HTERT RPE-1 (cell line): Measurements from ENCODE around the gene YOD1.

ENCODE experiments used
- in situ Hi-C: fragments of 300-500 bp; cut with MboI; formaldehyde crosslinking; loops from 4 replicates; pipeline ENCODE4 v1.14.3; 2020; ENCODE audit warnings: low sequenced_read_pairs

YOD1 gene

GRCh38 chr1:207051191-207051943 lies at the start of gene YOD1:
TSS of gene YOD1 (minus strand) at chr1:207051208. CDS start at chr1:207051030, 178 bp downstream.
- in situ Hi-C loops = no loop called here

DNA sequence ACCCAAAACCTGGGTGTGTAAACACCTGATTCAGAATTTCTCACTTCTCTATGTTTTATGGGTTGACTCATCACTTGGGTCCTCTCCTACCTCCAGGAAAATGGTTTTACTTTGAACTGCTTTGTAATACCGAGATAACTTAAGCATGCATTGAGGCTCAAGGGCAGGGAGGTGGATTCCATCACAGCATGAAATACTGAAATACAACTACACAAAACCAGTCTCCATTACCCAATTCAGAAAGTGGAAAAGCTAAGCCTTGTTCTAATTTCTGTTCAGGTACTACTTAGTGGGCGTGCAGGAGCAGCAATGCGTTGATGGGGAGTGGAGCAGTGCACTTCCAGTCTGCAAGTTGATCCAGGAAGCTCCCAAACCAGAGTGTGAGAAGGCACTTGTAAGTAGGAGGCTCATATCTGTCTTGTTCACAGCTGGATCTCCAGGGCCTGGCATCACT lies 46.9 kb upstream of the YOD1 start:
- in situ Hi-C loops = no loop called here

GRCh38 chr1:207093944-207094343 lies 42.9 kb upstream of the YOD1 start:
- in situ Hi-C loops = no loop called here

DNA sequence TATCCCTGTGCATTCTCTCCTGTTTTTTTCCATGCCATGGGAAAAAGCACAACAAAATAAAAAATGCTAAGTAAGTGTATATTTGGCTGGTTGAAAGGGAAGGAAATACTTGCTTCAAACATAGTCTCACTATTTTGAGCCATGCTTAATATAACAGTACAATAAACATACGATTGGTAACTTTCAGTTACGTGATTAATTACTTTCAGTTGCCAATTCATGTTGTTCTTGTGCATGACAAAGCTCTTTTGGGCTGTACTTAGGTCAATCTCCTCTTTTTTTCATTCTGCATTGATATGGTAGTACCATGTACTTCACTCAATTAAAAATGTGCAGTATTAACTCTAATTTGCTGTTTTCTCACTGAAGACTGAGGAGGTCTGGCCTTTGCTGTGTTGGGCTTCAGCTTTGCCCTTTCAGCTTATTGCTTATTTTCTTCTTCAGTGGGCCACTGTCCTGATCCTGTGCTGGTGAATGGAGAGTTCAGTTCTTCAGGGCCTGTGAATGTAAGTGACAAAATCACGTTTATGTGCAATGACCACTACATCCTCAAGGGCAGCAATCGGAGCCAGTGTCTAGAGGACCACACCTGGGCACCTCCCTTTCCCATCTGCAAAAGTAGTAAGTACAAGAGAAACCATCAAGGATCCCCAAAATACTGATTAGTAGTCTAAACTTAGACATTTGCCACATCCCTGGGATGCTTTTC lies 40.3 kb upstream of the YOD1 start:
- in situ Hi-C loops = no loop called here

GRCh38 chr1:207089627-207090355 lies 38.8 kb upstream of the YOD1 start:
- in situ Hi-C loops = no loop called here

DNA sequence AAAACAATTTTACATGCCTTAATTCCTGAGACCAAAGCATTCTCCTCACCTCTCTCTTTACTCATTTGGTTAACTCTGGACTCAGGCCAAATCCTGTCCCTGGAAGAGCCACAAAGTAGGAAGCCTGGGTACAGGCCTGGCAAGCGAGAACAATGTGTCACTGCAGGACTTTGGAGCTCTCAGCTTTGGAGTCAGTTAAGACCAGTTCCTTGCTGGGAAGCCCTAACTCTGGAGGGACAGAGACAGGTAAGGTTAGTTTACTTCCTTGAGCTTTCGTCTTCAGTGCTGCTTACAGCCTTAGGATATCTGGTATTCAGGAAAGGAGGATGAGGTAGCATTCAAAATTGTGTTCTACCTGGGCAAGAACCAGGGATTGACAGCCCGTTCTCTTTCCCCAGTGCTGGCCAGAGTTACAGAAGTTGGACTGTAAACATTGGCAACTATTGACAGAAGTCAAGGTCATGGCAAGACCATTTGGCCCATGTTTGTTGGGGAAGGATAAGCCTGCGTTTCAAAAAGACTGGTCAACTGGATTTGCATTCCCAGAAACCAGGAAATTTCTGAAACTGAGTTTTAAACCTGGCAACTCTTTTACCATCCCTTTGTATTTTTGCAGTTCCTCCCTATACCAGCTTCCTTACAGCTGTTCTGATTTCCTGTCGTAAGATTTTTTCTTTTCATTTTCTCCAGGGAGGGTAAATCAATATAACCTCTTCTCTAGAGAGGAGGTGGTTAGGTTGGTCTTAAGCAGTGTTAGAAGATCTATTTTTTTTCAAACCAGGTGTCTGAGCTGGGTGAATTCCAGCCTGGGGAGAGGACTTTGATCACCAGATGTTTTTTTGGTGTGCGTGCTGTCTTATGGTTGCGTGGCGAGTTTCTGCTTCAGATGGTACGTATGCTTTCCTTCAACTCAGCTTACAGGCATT lies 38.0 kb upstream of the YOD1 start, which contains the start of gene C4BPB:
Gene C4BPB, plus strand, starts transcription at position 160 of the 926 bp plus-strand sequence. Its CDS starts 672 bp downstream, at position 832.
- in situ Hi-C loops = no loop called here

DNA sequence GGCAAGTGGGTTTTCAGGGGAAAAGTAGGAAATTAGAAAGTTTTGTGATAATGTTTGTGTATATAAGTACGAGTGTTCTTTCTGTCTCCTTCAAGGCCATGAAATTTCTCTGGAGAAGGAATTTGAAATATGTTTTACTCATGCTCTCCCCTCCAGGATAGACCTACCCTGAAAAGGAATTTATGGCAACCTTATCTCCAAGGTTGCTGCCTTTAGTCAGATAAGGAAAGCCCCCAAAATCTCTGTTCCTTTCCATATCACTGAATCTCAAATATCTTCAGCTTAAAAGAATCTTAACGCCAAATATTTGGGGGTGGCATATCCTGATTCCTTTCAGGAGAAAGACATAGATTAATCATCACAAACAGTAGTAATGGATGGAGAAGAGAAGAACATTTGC lies 37.2 kb upstream of the YOD1 start:
- in situ Hi-C loops = no loop called here

DNA sequence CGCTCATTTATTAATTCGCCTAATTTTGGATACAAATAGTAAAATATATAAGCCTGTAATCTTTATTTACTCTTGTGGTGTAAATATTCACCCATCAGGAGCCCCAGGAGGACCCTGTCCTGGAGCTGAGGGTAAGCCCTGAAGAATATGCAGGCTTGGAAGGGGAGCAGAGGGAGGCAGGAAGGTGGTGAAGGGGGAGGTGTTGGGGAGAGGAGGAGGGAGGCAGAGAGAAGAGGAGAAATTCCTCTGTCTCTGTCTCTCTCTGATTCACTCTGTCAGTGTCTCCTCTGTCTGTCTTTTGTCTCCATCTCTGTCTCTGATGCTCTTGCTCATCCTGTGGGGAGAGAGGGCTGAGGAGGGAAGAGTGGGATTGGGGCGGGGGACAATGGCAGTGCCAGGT lies 34.9 kb upstream of the YOD1 start:
- in situ Hi-C loops = no loop called here

DNA sequence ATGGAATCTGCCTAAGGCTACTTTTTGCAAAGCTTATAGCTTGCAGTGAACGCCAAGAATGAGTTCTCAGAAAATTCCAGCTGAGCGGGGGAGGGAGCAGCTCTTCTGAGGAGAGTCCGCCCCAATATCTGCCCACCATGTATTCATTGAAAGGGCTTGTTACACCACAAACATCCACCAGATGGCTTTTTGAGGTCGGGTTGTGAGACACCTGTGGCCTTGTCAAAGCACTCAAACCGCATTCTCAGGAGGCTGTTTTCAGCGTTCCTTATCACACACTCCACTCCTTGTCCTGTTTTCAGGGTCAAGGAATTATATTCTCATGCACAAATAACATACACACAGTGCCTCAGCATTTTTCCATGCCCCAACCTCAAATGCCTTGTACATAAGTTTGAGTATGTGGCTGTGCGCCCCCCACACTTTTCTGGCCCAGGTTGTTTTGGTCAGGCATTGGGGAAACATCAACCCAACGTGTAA lies 33.7 kb upstream of the YOD1 start:
- in situ Hi-C loops = no loop called here

DNA sequence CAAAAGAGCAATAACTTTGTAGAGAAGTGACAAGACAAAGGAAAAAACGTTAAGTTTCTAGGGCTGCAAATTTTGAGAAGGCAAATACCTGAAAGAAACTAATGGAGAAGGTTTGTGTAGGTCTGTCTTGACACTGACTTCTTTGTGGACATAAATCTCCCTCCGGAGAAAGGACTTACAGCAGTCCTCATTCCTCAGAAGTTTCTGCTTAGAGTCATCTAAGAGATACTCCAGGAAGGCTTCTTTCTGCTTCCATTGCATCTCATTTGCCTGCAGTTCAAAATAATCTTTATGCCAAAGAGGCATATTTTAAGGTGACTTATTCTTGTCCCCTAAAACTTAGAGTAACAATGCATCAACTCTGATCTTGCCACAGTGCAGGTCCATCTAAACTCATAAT lies 33.2 kb upstream of the YOD1 start:
- in situ Hi-C loops = no loop called here

- in situ Hi-C loops = no loop called here
Observed at GRCh38 chr1:207081806-207082205, 30.8 kb upstream of the YOD1 start.

DNA sequence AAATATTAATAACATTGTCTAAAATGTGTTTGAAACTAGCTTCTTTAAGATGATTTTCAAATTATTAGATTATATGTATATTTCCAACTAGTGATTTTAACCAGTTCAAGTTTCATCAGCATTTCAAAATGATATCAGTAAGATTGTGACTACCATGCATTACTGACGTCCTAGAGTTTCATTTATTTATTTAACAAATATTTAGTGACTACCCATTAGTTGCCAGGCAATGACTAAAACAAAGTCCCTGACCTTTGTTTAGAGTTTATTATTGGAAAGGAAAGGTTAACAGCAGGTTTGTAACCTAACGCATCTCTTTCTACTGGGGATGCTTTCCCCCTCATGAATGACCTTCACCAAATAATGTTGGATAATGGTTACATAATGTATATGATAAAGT lies 30.1 kb upstream of the YOD1 start:
- in situ Hi-C loops = no loop called here

GRCh38 chr1:207079706-207080241 lies 28.8 kb upstream of the YOD1 start:
- in situ Hi-C loops = no loop called here

DNA sequence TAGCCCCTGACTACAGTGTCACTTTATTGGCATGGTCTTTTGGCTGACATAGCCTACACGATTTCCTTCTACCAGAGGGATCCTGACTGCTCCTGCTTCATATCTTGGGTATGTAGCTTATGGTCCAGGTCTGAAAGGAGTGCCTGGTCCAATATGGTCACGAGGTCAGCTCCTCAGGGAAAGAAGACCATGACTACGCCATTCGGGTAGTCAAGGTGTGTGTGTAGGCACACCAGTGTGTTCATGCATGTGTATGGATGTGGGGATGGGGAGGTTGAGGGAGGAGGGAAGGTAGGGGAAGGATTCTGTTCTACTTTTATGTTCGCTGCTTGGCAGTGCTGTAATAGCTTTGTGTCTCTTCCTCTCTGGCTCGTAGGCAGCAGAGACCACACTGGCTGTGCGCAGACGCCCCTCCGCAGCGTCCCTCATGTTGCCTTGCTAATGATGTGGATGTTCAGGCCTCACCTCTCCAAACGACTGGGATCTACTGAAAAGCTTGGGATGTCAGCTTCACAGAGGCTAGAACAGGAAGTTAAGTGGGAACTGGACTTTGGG lies 27.6 kb upstream of the YOD1 start:
- in situ Hi-C loops = no loop called here

DNA sequence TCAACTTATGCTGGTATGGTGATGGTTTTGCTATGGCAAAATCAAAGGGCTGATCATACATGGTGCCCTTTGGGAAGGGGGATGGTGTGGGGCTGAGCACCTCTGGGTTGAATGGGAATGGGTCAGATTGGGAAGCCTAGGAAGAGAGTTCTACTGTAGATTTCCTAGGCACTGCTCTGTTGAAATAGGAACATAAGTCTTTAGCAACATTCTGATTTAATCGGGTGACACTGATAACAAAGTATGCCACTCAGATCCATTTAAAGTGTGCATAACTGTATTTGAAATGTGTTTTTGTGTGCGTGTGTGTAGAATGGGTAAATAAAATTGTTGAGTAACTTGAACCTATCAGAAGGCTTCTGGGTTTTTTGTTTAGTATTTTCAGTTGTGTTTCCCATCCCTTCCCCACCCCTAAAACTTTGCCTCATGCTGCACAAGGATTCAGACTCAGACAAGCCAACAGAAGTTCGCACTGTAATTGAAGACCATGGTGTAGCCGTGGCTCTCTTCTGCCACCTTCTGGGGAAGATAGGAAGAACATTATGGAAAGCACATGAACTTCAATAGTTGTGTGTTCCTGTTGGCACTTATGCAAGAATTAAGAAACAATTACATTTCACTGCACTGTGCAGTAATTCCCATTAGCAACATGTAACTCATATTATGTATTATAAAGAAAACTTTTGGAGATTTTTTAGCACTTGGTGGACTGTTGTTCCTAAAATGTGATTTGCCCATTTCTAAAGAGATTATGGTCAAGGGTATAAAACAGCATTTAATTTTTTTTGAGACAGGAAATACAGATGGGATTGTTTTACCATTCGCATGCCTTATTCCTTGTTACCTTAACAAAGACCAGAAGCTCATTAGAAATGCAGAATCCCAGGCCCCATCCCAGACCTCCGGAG lies 26.7 kb upstream of the YOD1 start:
- in situ Hi-C loops = no loop called here

DNA sequence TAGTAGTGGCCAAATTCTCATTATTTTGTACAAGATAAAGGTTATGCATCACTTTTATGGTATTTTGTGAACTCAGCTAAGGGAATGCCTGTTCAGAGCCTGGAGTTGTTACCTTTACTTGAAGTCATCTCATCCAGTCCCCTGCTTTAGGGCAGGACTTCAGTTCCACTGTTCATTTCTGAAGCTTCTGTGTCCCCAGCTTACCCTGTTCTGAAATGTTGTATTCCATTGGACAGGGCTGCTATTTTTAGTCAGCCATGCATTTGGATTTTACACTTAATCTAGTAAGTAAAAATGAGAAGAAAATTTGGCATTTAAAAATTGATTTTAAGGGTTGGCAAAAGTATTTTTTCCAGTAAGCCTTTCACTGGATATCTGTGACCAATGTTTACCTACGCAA lies 26.0 kb upstream of the YOD1 start:
- in situ Hi-C loops = no loop called here

- in situ Hi-C loops = no loop called here
Observed at GRCh38 chr1:207076181-207076955, 25.4 kb upstream of the YOD1 start.
